A549 (cell line): Measurements from ENCODE around the gene FKBP6. TPM values are rescaled to one million over a fixed set of nuclear protein-coding genes. Genes with fewer than 3 reads are reported as not detected.

Source experiments
- ATAC-seq, 2 experiments: fragments of 200-7000 bp in 1 of 2; fragments of >200 bp in 1 of 2; cut with Nextera tagmentation in 1 of 2; cut with Tn5 transposase in 1 of 2; 3 replicates each; pipeline versions ENCODE4 v1.8.0 to v1.9.1; 2018 to 2020; ENCODE audit warnings: mild to moderate bottlenecking in 1 of 2, moderate library complexity in 1 of 2
- CTCF ChIA-PET: fragments of 300-600 bp; sonication (Branson Sonifier 250); formaldehyde crosslinking; extraction: SDS; loops from one replicate; lab custom pipeline; 2021; ENCODE audit warnings: antibody characterized with exemption, inconsistent platforms; lab: Yijun Ruan, JAX
- POLR2A ChIA-PET: fragments of 350-600 bp; formaldehyde crosslinking; extraction: SDS; loops from one replicate; lab custom pipeline; 2021; ENCODE audit warnings: antibody characterized with exemption, inconsistent platforms; lab: Yijun Ruan, JAX
- DNase-seq, 2 experiments: peaks; one replicate each; pipeline versions ENCODE4 v3.0.0 to v3.0.0-alpha.2; 2011 to 2016; ENCODE audit warnings: low read depth in 1 of 2, low spot score in 1 of 2
- FAIRE-seq: peaks from 2 replicates; lab custom pipeline; 2011; peaks lifted over from hg19 to GRCh38; lab: Jason Lieb, UNC
- H3K27ac ChIP-seq, 2 experiments: fragments of >200 bp; sonication (Bioruptor Twin); formaldehyde crosslinking; 3 replicates each; pipeline ENCODE4 v1.5.1; 2016 to 2017
- H3K4me1 ChIP-seq: fragments of >200 bp; sonication (Bioruptor Twin); formaldehyde crosslinking; 3 replicates; pipeline ENCODE4 v1.6.1; 2016
- H3K4me2 ChIP-seq: fragments of >200 bp; sonication (Bioruptor Twin); formaldehyde crosslinking; 3 replicates; pipeline ENCODE4 v1.6.1; 2016
- H3K4me3 ChIP-seq: fragments of >200 bp; sonication (Bioruptor Twin); formaldehyde crosslinking; 3 replicates; pipeline ENCODE4 v1.5.1; 2016
- H3K9me3 ChIP-seq: fragments of >200 bp; sonication (Bioruptor Twin); formaldehyde crosslinking; 3 replicates; pipeline ENCODE4 v1.6.1; 2016
- CBX8 ChIP-seq: fragments of 200-600 bp; sonication (generic); IDR thresholded peaks from 2 replicates; pipeline ENCODE4 v1.6.1; 2016
- EHF ChIP-seq: fragments of 250-450 bp; sonication (Bioruptor Pico); IDR thresholded peaks from 2 replicates; pipeline ENCODE4 v1.5.0; 2020; ENCODE audit warnings: mild to moderate bottlenecking
- ELK1 ChIP-seq: fragments of 150-350 bp; IDR thresholded peaks from 2 replicates; pipeline ENCODE4 v1.6.1; 2014; ENCODE audit warnings: low read depth, mild to moderate bottlenecking, low read length
- FOSB ChIP-seq: fragments of 250-450 bp; sonication (Bioruptor Pico); IDR thresholded peaks from 2 replicates; pipeline ENCODE4 v1.5.0; 2020; ENCODE audit warnings: mild to moderate bottlenecking, moderate library complexity
- GATA3 ChIP-seq: IDR thresholded peaks from 2 replicates; pipeline ENCODE4 v1.6.1; 2012; ENCODE audit warnings: borderline replicate concordance
- HDAC2 ChIP-seq: fragments of 200-600 bp; sonication (generic); IDR thresholded peaks from 2 replicates; pipeline ENCODE4 v1.6.1; 2016
- HES2 ChIP-seq: fragments of >200 bp; sonication (Bioruptor Twin); formaldehyde crosslinking; IDR thresholded peaks from 2 replicates; pipeline ENCODE4 v1.6.1; 2016
- HMGXB4 ChIP-seq: fragments of 250-450 bp; sonication (Bioruptor Pico); IDR thresholded peaks from 2 replicates; pipeline ENCODE4 v1.5.0; 2021; ENCODE audit warnings: mild to moderate bottlenecking, moderate library complexity, borderline replicate concordance
- KDM1A ChIP-seq: fragments of 200-600 bp; sonication (generic); IDR thresholded peaks from 2 replicates; pipeline ENCODE4 v1.6.1; 2016; ENCODE audit warnings: low read depth, mild to moderate bottlenecking
- KDM5A ChIP-seq: fragments of 200-600 bp; sonication (generic); IDR thresholded peaks from 2 replicates; pipeline ENCODE4 v1.6.1; 2016; ENCODE audit warnings: antibody characterized with exemption, mild to moderate bottlenecking
- MAZ ChIP-seq: fragments of 150-350 bp; IDR thresholded peaks from 2 replicates; pipeline ENCODE4 v1.6.1; 2014; ENCODE audit warnings: antibody characterized with exemption, low read depth, low read length, borderline replicate concordance
- NPAS2 ChIP-seq: fragments of 250-450 bp; sonication (Bioruptor Pico); IDR thresholded peaks from 2 replicates; pipeline ENCODE4 v1.8.0; 2022; ENCODE audit warnings: mild to moderate bottlenecking, moderate library complexity, borderline replicate concordance
- PHF8 ChIP-seq: fragments of 200-600 bp; sonication (generic); IDR thresholded peaks from 2 replicates; pipeline ENCODE4 v1.6.1; 2016; ENCODE audit warnings: low read depth, mild to moderate bottlenecking, antibody characterized with exemption, moderate library complexity, borderline replicate concordance
- POLR2A ChIP-seq: IDR thresholded peaks from 2 replicates; pipeline ENCODE4 v1.6.1; 2012; ENCODE audit warnings: mild to moderate bottlenecking, low read length
- POLR2AphosphoS2 ChIP-seq: conservative IDR thresholded peaks from 2 replicates; pipeline ENCODE4 v1.6.1; 2012; ENCODE audit warnings: low read length, improper control_type of control experiment, inconsistent platforms
- RCOR1 ChIP-seq: fragments of 150-350 bp; IDR thresholded peaks from 2 replicates; pipeline ENCODE4 v1.6.1; 2014; ENCODE audit warnings: antibody characterized with exemption, low read length, low read depth
- RFX5 ChIP-seq: fragments of 450-650 bp; IDR thresholded peaks from 2 replicates; pipeline ENCODE4 v1.7.1; 2014; ENCODE audit warnings: antibody characterized with exemption, mild to moderate bottlenecking, moderate library complexity
- RNF2 ChIP-seq: fragments of 200-600 bp; sonication (generic); IDR thresholded peaks from 2 replicates; pipeline ENCODE4 v1.6.1; 2016; ENCODE audit warnings: low read depth, mild to moderate bottlenecking, antibody characterized with exemption, moderate library complexity, borderline replicate concordance
- SMC3 ChIP-seq: fragments of >200 bp; sonication (Bioruptor Twin); formaldehyde crosslinking; IDR thresholded peaks from 3 replicates; pipeline ENCODE4 v1.6.1; 2018; ENCODE audit warnings: inconsistent platforms
- USF2 ChIP-seq: fragments of 450-650 bp; IDR thresholded peaks from 2 replicates; pipeline ENCODE4 v1.6.1; 2014; ENCODE audit warnings: antibody characterized with exemption
- ZNF302 ChIP-seq: fragments of 250-450 bp; sonication (Bioruptor Pico); IDR thresholded peaks from 2 replicates; pipeline ENCODE4 v1.9.0; 2021; ENCODE audit warnings: inconsistent platforms, mild to moderate bottlenecking, moderate library complexity
- WGBS: methylation state at CpG from one replicate; pipeline ENCODE4 v1.1.6; 2017; ENCODE audit errors: missing lambda C conversion rate; 5-methylcytosine and 5-hydroxymethylcytosine counted together
- polyA plus RNA-seq, 4 experiments: library from polyadenylated mRNA; depleted of rRNA in 3 of 4; stranded (reverse); fragments of >200 nt; fragmentation: RNase III in 1 of 4; extraction: RNeasy Plus Mini Kit Qiagen cat#74134 plus additional on column Dnase treatment in 1 of 4; gene quantifications; 2 replicates in 3 of 4; 3 replicates in 1 of 4; pipeline ENCODE4 v1.2.3, GENCODE V29; 2011 to 2017

Gene FKBP6
- polyA plus RNA-seq, 2 of the 4 experiments (the other 2 are of a cell fraction), result 0.04 TPM; not detected in 1

GRCh38 chr7:73382934-73383503 is 55.1 kb downstream of the FKBP6 start:
- peaks cover 26% of the 10 kb centered on the region; the same call in 2 of the 3 replicates for H3K9me3 ChIP-seq
- H3K4me3 ChIP-seq, result no peak overlapping the region
- ChIA-PET CTCF (interaction anchor here (0.6 to 1.2 kb wide), 2 partner anchors 9 to 51 kb away, joined by 3 to 5 read pairs; partner anchors contain the start of gene FZD9), POLR2A (no interaction called here)
- ATAC-seq (no peak), FAIRE-seq (no peak), DNase-seq (no peak)
- no peak overlapping the region for H3K4me2 ChIP-seq
- no peaks in the 10 kb centered on the region for H3K4me1 ChIP-seq
- H3K27ac ChIP-seq, result no peak overlapping the region
- 41% methylated on average over 4 of the region's 4 CpGs for WGBS
- TF ChIP-seq HDAC2, result no peak
- TF ChIP-seq FOSB (CRISPR knock-in tag), result no peak
- TF ChIP-seq RCOR1, result no peak
- TF ChIP-seq HES2, result no peak
- no peak for TF ChIP-seq MAZ
- no peak for TF ChIP-seq PHF8
- no peak for TF ChIP-seq ZNF302 (CRISPR knock-in tag)
- no peak for TF ChIP-seq RFX5
- TF ChIP-seq POLR2AphosphoS2, result no peak
- no peak for TF ChIP-seq GATA3
- TF ChIP-seq POLR2A, result no peak
- no peak for TF ChIP-seq KDM5A
- no peak for TF ChIP-seq KDM1A
- TF ChIP-seq EHF (CRISPR knock-in tag), result no peak
- TF ChIP-seq CBX8, result no peak
- TF ChIP-seq ELK1, result no peak
- no peak for TF ChIP-seq SMC3
- TF ChIP-seq NPAS2, result no peak

- FAIRE-seq, result no peak
- WGBS, result 32% methylated on average over 2 of the region's 2 CpGs
- Histone ChIP-seq H3K4me1 (no peaks in the 10 kb centered on the region), H3K9me3 (peaks cover 45% of the 10 kb centered on the region), H3K4me3 (no peak overlapping the region), H3K4me2 (no peak overlapping the region), H3K27ac (no peak overlapping the region)
- ChIA-PET POLR2A (interaction anchor here (0.6 kb wide), 1 partner anchor 13 kb away, joined by 4 read pairs; no protein-coding TSS in a partner anchor), CTCF (interaction anchor here (0.7 to 0.8 kb wide), 2 partner anchors 9 to 44 kb away, joined by 3 read pairs; no protein-coding TSS in a partner anchor)
- TF ChIP-seq HMGXB4 (CRISPR knock-in tag), result no peak
- no peak for TF ChIP-seq RFX5
- no peak for TF ChIP-seq RNF2
- 0 out of 2 replicates have a peak, but pooled peaks have one; percentile 1 for TF ChIP-seq USF2
- TF ChIP-seq RCOR1, result no peak
- no peak for DNase-seq
- ATAC-seq, result no peak
These were observed 59.4 kb downstream of the FKBP6 start for GRCh38 chr7:73387221-73387828.
